ENCODE data around the gene CASQ2.

DNA sequence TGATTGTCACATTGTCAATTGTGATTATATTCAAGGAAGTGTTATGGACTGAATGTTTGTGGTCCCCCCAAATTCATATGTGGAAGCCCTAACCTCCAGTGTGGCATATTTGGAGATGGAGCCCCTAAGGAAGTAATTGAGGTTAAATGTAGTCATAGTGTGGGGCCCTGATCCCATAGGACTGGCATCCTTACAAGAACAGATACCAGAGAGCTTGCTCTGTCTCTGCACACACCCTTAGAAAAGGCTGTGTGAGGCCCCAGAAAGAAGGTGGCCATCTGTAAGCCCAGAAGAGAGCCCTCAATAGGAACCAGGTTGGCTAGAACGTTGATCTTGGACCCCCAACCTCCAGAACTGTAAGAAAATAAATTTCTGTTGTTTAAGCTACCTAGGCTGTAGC is 98.6 kb downstream of the CASQ2 start:
- TF ChIP-seq POLR2A (IDR thresholded peaks at IDR 0.05; ENCODE audit: low read depth, low read length) (no peak), MYC (IDR thresholded peaks at IDR 0.05; ENCODE audit: insufficient read depth, insufficient read length, insufficient replicate concordance, low read length, severe bottlenecking) (no peak), ETV6 (conservative IDR thresholded peaks at IDR 0.05 in 1 of 2, IDR thresholded peaks at IDR 0.05 in 1 of 2; ENCODE audit: borderline replicate concordance in 1 of 2, low read depth in 1 of 2) (no peak), E2F8 (IDR thresholded peaks at IDR 0.05; ENCODE audit: low read depth, partially characterized antibody) (no peak), RCOR1 (conservative IDR thresholded peaks at IDR 0.05; ENCODE audit: low read depth, low read length) (no peak), TAF1 (IDR thresholded peaks at IDR 0.05; ENCODE audit: borderline replicate concordance, low read depth, low read length) (no peak), SMC3 (IDR thresholded peaks at IDR 0.05; ENCODE audit: borderline replicate concordance, low read length) (no peak), ZBTB40 (IDR thresholded peaks at IDR 0.05; ENCODE audit: borderline replicate concordance) (no peak), ZNF217 (IDR thresholded peaks at IDR 0.05) (no peak), RELA (IDR thresholded peaks at IDR 0.05; ENCODE audit: borderline replicate concordance, partially characterized antibody) (no peak)
- TF ChIP-seq, protein P1, sequence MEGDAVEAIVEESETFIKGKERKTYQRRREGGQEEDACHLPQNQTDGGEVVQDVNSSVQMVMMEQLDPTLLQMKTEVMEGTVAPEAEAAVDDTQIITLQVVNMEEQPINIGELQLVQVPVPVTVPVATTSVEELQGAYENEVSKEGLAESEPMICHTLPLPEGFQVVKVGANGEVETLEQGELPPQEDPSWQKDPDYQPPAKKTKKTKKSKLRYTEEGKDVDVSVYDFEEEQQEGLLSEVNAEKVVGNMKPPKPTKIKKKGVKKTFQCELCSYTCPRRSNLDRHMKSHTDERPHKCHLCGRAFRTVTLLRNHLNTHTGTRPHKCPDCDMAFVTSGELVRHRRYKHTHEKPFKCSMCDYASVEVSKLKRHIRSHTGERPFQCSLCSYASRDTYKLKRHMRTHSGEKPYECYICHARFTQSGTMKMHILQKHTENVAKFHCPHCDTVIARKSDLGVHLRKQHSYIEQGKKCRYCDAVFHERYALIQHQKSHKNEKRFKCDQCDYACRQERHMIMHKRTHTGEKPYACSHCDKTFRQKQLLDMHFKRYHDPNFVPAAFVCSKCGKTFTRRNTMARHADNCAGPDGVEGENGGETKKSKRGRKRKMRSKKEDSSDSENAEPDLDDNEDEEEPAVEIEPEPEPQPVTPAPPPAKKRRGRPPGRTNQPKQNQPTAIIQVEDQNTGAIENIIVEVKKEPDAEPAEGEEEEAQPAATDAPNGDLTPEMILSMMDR (IDR thresholded peaks at IDR 0.05 in 2 of 3, conservative IDR thresholded peaks at IDR 0.05 in 1 of 3; ENCODE audit: control insufficient read depth in 2 of 3, extremely low read depth in 1 of 3, insufficient read depth in 1 of 3, low read depth in 3 of 3, low read length in 3 of 3): no peak
- TF ChIP-seq, protein P2, sequence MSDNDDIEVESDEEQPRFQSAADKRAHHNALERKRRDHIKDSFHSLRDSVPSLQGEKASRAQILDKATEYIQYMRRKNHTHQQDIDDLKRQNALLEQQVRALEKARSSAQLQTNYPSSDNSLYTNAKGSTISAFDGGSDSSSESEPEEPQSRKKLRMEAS (IDR thresholded peaks at IDR 0.05; ENCODE audit: low read depth, low read length): no peak
